ENCODE data around the gene CDX2. TPM values are rescaled to one million over a fixed set of nuclear protein-coding genes. Genes with fewer than 3 reads are reported as not detected.

Gene CDX2
- total RNA-seq, 4 donors from 2014 or later, result not detected

- no peaks in the 10 kb centered on the region for H3K36me3 ChIP-seq
- no peak overlapping the region for H3K27ac ChIP-seq
- H3K9me3 ChIP-seq, result no peaks in the 10 kb centered on the region
- peaks cover 10 to 22% of the 10 kb centered on the region in 2 donors for H3K4me1 ChIP-seq
- TF ChIP-seq, protein P1, sequence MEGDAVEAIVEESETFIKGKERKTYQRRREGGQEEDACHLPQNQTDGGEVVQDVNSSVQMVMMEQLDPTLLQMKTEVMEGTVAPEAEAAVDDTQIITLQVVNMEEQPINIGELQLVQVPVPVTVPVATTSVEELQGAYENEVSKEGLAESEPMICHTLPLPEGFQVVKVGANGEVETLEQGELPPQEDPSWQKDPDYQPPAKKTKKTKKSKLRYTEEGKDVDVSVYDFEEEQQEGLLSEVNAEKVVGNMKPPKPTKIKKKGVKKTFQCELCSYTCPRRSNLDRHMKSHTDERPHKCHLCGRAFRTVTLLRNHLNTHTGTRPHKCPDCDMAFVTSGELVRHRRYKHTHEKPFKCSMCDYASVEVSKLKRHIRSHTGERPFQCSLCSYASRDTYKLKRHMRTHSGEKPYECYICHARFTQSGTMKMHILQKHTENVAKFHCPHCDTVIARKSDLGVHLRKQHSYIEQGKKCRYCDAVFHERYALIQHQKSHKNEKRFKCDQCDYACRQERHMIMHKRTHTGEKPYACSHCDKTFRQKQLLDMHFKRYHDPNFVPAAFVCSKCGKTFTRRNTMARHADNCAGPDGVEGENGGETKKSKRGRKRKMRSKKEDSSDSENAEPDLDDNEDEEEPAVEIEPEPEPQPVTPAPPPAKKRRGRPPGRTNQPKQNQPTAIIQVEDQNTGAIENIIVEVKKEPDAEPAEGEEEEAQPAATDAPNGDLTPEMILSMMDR (IDR thresholded peaks at IDR 0.05), result no peak
- no peak for TF ChIP-seq POLR2A (IDR thresholded peaks at IDR 0.05)
- H3K4me3 ChIP-seq (replicated peaks in 1 of 3), result no peak overlapping the region
- 37 to 42% methylated on average over 5 to 6 of the region's 6 CpGs for WGBS, 2 donors
- peaks cover 51% of the 10 kb centered on the region for H3K27me3 ChIP-seq
- intact Hi-C loops (cut with DNase I), result no loop called here
- DNase-seq, result no peak
Measured at GRCh38 chr13:27962128-27962841, 6.8 kb downstream of the CDX2 start.

DNA sequence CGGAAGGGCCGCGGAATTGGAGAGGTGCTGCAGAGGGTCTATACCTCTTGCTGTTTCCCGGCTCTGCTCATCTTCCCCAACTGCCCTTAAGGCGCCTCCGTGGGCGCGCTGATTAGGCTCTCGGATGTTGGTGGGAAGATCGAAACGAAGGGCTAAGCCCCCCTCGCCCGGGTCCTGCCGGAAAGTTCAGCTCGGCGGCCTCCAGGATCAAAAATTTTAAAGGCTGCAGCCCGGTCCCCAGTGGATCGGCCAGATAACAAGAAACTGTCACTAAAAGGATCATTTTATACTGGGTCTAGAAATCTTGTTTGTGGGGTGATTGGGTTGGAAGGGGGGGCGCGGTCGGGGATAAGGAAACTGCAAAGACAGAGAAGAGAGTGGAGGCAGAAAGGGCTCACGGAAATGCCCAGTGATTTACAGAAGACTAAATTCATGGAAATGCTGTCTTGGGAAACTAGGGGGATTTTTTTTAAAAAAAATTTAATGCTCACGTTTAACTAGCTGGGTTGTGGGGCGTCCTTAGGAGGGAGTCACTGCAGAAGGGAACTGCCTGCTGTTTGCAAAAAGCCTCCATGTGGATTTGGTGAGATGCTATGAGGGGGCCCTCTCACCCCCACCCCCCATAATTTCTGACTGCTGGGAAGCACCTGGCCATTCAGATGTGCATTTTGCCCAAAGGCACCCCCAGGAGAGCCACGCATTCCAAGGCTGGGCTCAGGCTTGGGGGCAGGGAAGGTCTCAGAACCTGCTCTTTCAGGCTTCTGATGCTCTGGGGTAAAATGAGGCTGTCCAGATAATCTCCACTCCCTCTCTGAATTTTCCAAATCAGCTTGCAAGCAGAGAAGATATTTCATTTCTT lies 7.7 kb downstream of the CDX2 start:
- Histone ChIP-seq H3K36me3 (no peaks in the 10 kb centered on the region), H3K4me3 (replicated peaks in 1 of 3) (peak overlapping the region in 1 of 3 donors; percentile 10), H3K4me1 (peaks cover 10 to 18% of the 10 kb centered on the region in 2 donors), H3K9me3 (no peaks in the 10 kb centered on the region), H3K27ac (no peak overlapping the region), H3K27me3 (peaks cover 57% of the 10 kb centered on the region)
- WGBS, 2 donors, result 8% methylated on average over 19 to 25 of the region's 25 CpGs
- TF ChIP-seq POLR2A (IDR thresholded peaks at IDR 0.05), result no peak
- TF ChIP-seq, protein P1 (IDR thresholded peaks at IDR 0.05), result no peak
- DNase-seq, result no peak
- intact Hi-C loops (cut with DNase I), result no loop called here

- Histone ChIP-seq H3K27me3 (peaks cover 63% of the 10 kb centered on the region), H3K9me3 (no peaks in the 10 kb centered on the region), H3K4me3 (replicated peaks in 1 of 3) (peak overlapping the region in 1 of 3 donors; percentile 10), H3K36me3 (no peaks in the 10 kb centered on the region), H3K27ac (no peak overlapping the region), H3K4me1 (peaks cover 10 to 14% of the 10 kb centered on the region in 2 donors)
- DNase-seq, result no peak
- intact Hi-C loops (cut with DNase I), result no loop called here
- WGBS, 2 donors, result 0 to 1% methylated on average over 7 to 14 of the region's 73 CpGs
- TF ChIP-seq POLR2A (IDR thresholded peaks at IDR 0.05), result no peak
- TF ChIP-seq, protein P1 (IDR thresholded peaks at IDR 0.05), result peak in 1 of 6 experiments; percentile 8
Measured at GRCh38 chr13:27960362-27961226, 8.5 kb downstream of the CDX2 start.

- WGBS, 2 donors, result 6 to 15% methylated on average over 14 of the region's 14 CpGs
- peaks cover 10 to 14% of the 10 kb centered on the region in 2 donors for H3K4me1 ChIP-seq
- no peaks in the 10 kb centered on the region for H3K9me3 ChIP-seq
- peak overlapping the region in 1 of 3 donors; percentile 10 for H3K4me3 ChIP-seq (replicated peaks in 1 of 3)
- DNase-seq, result no peak
- peaks cover 62% of the 10 kb centered on the region for H3K27me3 ChIP-seq
- intact Hi-C loops (cut with DNase I), result no loop called here
- TF ChIP-seq POLR2A (IDR thresholded peaks at IDR 0.05), result no peak
- TF ChIP-seq, protein P1 (IDR thresholded peaks at IDR 0.05), result no peak
- no peaks in the 10 kb centered on the region for H3K36me3 ChIP-seq
- H3K27ac ChIP-seq, result no peak overlapping the region
Measured at GRCh38 chr13:27959976-27960361, 9.1 kb downstream of the CDX2 start.

Data from thyroid gland (tissue), 4 donors.